ENCODE results near the gene DMBX1.

The DMBX1 gene

DNA sequence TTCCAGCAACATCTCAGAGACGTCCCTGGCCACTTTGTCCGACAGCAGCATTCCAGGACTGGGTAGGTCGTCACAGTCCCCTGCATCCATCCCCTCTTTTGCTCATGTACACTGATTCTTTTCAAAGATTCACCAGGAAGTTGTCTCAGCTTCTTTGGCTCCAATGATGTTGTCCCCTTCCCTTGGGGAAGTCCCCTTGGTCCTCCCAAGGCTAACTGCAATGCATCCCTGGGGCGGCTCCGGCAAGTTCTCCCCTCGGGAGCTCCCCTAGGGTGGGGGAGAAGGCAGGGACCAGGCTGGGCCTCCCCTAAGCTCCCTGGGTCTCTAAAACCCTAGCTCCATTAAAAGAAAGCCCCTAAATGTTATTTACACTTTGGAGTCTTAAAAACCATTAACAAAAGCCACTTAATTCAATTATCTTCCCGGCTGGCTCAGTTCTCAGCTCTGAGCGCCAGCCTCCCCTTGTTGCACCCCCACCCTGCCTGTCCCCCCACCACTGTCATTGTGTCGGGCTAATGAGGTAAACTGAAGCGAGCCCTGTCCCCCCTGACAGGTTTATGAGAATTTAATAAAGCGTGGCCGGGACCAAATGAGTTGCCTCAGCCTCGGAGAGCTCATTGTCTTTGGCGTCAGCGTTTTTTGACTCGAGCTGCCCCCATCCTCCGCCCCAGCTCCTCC is 36.5 kb downstream of the DMBX1 start:
- no peak for DNase-seq

DNA sequence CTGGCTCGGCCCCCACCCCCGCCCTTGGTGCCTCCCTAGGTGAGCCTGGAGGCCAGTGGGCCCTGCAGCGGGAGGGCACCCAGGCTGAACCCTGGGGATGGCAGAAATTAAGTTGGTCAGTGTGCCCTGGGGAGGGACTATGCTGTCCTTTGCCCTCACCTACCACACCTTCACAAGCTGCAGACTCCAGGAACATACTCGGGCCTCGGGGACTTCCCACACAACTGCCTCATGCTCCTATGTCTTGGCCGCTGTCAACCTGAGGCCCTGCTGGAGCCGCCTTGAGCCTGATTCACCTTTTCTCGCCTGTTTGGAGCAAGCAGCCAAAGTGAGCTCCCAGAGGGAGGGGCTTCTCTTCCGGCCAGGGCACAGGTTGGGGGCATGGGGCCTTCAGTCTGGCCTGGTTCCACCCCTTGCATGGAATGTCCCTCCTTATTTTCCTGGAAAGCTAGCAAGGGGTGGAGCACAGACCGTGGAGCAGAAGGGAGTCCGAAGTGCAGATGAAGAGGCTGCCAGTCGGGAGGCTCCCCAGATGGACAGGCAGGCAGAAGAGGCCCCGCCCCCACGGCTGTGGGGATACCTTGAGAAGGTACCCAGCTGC is 37.2 kb downstream of the DMBX1 start:
- no peak for DNase-seq

DNA sequence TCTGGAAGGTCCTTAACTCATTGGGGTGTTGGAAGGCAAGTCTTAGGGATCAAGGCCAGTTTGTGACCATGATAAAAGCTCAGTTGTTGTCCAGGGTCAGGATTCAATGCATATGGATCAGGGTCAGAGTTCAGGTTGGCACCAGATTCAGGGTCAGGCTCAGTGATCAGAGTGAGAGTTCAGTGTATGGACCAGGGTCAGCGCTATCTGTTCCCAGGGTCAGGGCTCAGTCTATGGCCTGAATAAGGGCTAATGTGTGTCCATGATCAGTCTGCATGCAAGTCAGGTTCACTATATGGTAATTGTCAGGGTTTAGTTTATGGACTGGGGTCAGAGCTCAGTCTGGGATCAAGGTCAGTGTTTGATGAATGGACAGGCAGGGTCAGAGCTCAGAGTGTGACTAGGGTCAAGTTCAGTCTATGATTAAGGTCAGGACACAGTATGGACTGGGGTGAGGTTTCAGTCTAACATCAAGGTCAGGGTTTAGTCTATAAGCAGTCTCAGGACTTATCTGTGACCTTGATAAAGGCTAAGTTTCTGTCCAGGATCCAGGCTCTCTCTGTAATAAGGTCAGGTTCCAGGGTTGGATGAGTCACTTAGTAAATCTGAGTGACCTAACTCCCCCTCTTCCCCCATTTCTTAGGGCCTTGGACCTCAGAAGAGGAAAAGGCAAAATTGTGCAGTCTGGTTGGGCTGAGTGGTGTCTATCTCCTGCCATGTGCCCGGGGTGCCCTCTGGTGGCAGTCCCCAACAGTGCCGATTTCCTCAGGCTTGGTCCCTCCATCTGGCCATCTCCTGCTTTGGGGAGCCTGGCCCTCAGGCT is 38.0 kb downstream of the DMBX1 start:
- peak; percentile 82 to 85 for DNase-seq

DNA sequence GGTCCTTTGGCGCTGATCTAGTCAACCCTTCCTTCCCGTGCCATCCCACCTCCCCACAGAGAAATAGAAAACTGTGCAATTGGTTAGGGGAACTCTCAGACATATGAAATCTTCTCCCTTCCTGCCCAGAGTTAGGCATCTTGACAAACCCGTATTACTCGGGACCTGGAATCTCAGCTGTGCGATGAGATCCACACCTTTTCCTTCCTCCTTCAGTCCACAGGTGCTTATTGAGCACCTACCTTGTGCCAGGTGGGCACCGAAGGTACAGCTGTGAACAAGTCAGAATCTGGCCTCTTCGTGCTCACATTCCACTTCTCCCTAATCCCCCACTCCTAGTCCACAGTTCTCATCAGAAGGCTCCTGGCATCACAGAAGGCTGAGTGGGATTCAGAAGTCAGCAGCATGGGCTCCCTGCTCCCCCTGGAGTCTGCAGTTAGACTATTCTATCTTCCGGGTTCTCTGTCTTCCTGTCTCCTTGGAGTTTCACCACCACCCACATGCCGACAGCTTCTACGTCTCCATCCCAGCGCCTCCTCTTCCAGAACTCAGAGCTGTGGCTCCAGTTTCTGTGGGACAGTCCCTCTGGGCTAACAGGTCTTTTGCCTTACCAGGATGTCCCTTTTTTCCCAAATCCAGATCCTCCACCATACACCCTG is 38.8 kb downstream of the DMBX1 start:
- DNase-seq = no peak

DNA sequence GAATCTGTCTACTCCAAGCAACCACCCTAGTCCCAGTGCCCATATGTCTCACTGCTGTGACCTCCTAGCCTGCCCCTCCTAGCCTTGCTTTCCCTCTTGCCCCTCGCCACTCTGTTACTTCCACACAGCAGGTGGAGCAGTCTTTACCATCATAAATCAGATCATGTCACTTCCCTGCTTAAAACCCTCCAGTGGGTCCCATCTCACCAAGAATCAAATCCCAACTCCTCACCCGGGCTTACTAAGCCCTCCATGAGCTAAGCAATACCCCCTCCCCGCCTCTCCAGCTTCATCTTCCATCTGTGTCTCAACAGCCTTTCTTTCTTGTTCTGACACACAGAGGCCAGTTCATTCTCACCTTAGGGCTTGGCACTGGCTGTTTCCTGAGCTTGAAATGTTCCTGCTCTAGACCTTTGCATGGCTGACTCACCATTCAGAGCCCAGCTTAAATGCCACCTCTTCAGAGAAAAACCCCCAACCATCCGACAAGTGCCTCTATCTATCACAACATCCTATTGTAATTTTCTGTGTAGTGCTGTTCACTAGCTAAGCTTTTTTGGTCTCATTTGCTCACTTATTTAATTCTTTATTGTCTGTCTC is 39.5 kb downstream of the DMBX1 start:
- no peak for DNase-seq

DNA sequence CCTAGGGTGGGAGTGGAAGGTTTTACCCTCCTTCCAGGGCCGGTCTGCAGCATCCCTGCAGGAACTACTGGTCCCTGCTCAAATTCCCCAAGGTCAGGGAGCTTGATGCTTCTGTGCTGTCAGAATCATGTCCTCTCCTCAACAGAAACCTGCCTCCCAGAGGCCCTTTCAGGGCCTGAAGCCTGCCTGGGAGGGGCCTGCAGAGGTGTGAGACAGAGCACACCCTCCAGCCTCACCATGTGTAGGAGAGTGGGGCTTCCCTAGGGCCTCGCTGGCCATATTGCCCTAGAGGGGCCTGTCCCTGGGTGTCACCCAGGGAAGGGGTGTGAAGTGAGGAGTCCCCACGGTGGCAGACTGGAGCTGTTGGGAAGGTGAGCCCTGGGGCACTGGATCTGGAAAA is 40.7 kb downstream of the DMBX1 start:
- no peak for DNase-seq

DNA sequence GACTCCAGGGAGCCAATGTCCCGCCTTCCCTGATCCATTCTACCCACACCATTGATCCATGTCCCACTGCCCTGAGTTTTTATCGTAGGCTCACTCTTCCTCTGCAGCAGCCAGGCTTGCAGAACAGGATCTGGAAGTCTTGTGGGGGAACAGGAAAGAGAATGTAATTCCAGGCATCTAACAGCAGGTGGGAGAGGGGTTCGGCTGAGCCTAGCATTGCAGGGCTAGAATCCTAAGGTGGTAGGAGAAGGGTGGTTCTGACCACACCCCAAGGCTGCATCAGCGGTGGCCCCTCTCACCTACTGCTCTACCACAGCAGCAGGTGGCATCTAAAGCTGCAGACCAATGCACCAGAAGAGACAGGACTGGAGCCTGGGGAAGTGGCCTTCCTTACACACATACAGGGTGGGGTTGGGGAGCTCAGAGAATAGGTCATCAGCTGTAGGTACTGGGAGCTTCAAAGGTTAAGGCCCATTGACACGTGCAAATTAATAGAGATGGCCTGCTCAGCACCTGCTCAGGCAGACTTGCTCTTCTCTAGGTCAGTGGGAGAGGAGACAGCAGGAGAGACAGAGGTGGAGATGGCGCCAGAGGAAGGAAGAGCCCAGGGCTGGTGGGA is 41.3 kb downstream of the DMBX1 start:
- DNase-seq = no peak

DNA sequence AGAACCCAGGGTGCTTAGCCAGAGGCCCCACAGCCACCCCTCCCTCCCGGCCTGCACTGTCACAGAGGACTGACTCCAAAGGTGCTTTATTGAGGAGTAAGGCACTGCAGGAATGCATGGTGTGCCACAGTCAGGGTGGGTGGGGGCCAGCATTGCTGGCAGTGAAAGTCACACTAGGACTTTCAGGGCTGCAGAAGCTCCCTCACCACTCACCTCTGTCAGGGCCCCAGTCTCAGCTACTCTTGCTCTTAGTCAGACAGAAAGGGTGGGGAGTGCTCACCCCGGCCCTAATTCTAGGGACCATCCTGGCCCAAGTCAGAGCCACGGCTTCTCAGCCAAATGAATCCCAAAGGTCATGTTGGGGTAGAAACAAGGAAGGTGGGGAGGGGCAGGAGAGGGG is 42.5 kb downstream of the DMBX1 start:
- DNase-seq = no peak

DNA sequence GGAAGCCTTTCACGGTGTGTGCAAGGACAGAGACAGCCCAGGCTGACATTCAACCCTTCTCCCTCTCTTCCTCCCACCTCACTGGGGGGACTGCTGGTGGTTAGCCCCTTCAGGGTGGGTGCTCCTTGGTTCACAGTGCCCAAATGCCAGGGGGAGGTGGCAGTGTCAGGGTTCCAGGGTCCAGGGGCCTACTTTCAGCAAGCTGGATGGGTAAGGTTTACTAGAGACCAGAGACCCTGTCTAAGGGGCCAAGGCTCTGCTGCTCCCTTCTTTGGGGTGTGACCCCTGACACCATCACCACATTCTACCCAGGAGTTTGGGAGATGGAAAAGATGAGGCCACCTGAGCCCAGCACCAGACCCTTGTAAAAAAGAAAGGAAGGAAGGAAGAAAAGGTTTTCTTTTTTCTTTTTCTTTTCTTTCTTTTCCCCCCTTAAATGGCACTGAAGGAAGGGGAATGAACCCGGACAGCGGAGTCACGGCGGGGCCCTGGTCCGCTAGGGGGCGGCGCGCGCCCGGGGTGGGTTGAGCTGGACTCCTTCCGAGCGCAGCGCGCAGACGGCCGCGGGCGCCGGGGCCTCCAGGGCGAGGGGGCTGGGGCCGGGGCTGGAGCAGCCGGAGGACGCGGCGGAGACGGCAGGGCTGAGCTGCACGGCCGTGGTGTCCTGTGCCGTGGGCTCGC is 43.0 kb downstream of the DMBX1 start:
- DNase-seq = peak; percentile 80 to 82

DNA sequence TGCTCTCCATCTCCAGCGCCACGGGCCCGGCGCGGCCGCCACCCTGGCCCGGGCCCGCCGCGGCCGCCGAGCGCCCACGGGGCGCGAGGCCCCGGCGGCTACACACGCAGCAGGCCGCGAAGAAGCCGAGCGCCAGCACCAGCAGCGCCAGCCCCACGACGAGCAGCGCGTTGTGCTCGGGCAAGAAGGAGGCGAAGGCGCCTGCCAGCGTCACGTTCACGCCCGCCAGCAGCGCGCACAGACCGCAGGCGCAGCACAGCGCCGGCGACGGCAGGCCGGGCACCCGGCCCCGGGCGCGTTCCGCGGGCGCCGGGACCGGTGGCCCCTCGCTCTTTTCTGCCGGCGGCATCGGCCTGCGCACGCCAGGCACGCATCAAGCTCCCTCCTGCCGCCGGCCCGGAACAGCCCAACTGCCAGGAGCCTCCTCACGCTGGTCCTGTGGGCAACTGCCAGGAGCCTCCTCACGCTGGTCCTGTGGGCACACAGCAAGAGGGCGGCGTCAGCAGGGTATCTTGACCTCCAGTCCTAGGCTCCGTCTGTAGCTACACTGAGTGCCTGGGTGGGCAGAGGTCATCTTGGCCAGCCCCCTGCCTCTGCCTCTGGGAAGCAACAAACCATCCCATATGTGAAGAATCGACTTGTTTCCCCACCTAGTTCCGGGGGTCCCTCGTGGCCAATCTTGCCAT is 43.7 kb downstream of the DMBX1 start:
- peak; percentile 47 to 56 for DNase-seq

DNA sequence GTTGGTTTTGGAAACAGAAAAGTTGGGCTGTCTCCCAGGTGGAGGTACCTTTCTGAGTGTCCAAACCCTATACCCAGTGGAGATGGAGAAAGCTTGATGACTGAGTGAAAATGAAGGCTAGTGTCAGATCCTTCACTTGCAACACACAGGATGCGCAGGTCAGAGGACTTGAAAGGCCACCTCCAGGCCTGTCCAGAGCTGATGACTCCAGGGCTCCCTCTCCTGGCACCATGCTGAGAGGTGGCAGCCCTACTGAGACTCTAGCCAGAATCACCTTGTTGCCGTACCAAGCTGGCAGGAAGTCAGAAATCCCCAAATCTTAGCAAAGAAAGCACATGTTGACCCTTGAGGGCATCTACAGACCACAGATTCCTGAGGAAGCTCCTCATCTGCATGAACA is 45.4 kb downstream of the DMBX1 start:
- DNase-seq = peak; percentile 25 to 31

DNA sequence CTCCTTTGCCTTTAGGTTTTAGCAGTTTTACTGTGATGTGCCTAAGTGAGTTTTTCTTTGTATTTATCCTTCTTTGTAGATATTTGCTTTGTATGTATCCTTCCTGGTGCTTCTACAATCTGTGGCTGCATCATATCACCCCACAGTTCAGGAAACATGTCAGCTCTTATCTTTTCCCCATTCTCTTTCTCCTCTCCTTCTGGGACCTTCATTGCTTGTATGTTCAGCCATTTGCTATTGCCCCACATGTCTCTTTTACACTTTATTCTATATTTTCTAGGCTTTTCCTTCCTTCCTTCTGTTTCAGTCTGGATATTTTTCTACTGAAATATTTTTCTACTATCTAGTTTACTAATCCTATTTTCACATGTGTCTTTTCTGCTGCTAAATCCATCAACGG is 46.9 kb downstream of the DMBX1 start:
- DNase-seq = no peak

DNA sequence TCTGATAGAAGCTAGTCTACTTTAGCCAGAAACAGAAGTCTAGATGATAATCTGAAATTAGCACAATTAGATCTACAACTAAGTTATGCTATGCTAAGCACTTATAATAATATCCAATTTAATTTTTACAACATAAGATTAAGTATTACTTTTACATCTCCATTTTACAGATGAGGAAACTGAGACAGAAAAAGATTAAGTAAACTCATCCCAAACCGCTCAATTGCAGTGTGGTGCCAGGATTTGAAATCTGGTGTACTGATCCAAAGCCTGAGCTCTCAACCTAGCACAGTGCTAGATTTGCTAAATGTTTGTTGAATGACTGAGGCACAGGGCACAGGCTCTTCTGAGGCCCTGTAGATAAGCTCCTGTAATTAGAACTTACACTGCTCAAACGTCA is 48.0 kb downstream of the DMBX1 start:
- no peak for DNase-seq

DNA sequence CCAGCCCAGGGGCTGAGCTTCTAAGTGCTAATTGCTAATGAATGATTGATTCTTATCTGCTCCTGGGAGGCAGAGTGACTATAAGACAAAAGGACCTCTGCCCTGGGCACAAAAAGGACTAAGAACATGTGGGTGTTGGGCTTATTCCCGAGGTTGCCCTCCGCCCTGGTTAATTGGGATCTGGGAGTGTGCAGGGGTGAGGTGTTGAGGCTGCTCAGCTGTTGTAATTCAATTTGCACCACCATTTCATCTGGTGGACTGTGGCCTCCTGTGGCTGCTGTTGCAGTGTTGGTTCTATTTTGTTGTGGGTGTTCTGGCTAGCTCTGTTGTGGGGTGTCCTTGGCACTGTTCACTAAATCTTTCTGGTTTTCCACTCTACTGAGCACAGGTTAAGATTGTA is 48.5 kb downstream of the DMBX1 start:
- DNase-seq = no peak
